GM18505 (cell line): ENCODE data around the gene MRGPRG.

Experiments
- ATAC-seq: cut with Tn5 transposase; IDR thresholded peaks from one replicate; pipeline ENCODE4 v1.9.1; 2021; ENCODE audit not compliant: unreplicated experiment
- POLR2A ChIP-seq: IDR thresholded peaks from 4 replicates; pipeline ENCODE4 v1.6.1; 2011; ENCODE audit warnings: borderline replicate concordance; ENCODE audit not compliant: insufficient read depth, insufficient read length; ENCODE audit errors: extremely low read depth

The MRGPRG gene

DNA sequence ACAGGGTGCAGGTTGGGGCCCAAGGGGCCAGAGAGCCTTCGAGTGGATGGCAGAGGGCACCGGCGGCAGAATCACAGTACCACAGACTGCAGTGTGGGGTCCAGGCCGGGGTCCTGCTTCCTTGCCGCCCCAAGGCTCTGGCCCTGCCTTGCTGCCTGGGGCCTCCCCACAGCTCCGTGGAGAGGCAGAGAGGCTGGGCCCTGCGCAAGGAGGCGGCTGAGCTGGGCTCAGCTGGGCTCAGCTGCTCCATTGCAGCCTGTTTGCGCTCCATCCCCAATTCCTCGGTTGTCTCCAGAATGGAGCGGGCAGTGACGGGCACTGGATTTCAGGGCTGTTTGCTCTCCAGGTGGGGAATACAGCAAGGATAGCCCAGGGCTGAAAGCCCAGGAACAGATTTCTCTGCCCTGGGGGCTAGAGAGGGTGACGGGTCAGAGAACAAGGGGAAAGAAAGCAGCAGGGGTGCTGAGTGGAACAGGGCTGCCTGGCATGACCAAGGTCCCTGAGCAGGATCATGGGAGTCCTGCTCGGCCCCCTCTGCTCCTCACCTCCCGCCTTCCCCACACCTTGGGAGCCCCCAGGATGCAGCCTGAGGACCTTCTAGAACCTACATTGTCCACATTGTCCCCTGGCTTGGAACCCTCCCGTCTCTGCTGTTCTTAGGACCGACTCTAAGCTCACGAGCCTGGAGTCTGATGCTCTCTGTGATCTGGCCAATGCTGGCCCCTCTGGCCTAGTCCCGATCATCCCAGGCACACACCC is 18.9 kb downstream of the MRGPRG start:
- TF ChIP-seq POLR2A: no peak
- ATAC-seq: no peak

DNA sequence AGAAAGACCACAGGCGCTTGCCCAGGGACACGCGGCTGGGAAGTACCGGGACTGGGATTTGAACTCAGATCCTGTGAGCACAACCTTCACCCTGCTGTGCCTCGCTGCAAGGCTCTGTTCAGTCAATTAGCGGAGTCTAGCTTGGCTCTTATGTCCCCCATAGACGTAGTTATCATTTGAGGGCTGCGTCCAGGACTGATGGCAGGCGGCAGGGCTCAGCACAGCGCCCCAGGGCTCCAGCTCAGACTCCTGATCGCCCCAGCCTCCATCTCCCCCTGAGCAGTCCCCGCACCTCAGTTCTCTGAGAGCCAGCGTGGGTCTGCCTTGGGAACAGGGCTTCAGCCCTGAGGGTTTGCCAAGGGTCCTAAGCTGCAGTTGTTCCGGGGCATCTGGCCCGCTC is 19.8 kb downstream of the MRGPRG start:
- no peak for ATAC-seq
- TF ChIP-seq POLR2A: no peak

DNA sequence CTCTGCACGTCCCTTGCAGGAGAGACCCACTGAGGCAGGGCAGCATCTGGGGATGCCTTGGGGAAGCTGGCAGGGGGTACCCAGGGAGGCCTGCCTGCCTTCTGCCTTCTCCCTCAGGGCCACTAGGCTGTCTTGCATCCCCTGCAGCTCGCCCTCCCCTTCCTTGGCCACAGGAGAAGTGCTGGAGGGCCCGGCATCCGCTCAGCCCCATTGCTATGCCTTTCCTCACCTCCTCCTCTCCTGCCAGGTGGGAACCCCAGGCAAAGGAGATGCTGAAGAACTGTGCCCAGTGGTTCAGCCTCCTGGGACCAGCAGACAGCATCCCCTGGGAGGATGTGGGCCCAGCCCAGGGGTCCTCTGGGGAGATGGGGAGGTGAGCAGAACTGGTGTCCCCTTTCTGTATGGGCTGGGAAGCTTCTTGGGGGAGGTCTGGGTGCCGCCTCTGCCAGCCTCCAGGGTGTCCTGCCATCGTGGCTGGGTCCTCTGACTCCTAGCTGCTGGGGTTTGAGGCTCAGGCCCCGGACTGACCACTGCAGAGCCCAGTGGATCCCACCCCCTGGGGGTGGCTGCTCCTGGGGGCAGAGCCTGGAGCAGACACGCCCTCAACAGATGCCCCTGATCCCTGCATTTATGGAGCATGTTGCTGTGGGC is 20.6 kb downstream of the MRGPRG start:
- TF ChIP-seq POLR2A: no peak
- no peak for ATAC-seq

DNA sequence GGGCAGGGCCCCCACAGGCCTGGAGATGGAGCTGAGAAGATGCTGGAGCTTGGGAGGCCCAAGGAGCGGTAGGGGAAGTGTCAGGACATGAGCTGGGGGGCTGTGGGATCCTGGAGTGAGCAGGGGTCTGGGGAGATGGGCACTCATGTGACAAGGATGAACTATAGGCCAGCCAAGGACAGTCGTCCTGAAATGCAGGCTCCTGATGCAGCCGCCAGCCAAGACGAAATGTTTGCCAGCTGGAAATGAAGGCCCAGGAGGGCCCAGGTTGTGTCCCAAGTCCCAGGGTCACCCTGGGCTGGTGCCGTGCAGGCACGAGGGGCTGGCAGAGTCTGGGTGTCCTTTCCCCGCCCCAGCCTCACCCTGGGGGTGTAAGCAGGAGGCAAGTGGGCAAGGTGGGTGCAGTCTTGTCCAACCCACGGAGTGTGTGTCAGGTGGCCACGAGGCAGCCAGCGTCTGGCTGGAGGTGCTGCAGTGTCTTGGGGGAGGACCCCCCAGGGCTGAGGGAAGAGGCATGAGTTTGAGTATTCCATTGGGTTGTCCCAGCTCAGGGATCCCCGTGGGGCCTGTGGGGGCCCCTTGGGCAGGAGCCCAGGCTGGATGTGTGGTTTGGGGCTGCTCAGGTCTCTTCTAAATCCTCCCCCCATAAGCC is 21.4 kb downstream of the MRGPRG start:
- ATAC-seq: no peak
- TF ChIP-seq POLR2A: no peak

DNA sequence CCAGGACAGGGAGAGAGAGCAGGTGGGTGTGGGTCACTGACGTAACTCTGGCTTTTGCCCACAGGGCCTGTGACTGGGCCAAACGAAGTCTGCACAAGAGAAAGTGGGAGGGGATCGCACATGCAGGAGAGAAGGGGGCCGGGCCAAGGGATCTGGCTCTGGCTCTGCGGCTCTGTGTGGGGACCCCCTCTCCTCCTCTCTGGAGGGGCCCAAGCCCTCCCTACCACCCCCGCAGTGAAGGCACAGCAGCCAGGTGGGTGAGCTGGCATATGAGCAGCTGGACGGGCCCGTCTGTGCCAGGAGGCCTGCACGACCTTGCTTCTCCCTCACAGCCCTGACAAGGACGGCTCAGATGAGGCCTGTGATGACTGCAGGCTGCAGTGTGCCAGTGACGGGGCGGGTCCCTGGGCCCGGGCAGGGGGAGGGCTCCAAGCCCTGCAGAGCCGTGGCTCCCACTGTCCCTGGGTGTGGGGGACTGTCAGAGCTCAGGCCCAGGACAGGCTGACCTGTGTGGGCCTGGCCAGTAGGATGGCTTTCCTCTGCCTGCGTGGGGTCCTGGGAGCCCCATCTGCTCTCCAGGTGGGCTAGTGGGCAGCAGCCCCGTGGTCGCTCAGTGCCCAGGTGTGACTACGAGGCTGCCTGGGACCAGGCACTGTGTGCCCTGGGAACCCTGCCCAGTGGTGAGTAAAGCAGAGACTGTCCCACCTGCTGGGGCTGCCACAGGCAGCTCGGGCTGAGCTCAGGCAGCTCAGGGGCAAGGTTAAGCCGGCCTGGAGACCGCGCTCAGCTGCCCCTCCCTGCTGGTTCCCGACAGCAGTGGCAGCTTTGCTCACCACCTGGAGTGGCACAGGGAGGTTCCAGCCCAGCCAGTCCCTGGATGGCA is 22.2 kb downstream of the MRGPRG start:
- ATAC-seq: no peak
- no peak for TF ChIP-seq POLR2A

DNA sequence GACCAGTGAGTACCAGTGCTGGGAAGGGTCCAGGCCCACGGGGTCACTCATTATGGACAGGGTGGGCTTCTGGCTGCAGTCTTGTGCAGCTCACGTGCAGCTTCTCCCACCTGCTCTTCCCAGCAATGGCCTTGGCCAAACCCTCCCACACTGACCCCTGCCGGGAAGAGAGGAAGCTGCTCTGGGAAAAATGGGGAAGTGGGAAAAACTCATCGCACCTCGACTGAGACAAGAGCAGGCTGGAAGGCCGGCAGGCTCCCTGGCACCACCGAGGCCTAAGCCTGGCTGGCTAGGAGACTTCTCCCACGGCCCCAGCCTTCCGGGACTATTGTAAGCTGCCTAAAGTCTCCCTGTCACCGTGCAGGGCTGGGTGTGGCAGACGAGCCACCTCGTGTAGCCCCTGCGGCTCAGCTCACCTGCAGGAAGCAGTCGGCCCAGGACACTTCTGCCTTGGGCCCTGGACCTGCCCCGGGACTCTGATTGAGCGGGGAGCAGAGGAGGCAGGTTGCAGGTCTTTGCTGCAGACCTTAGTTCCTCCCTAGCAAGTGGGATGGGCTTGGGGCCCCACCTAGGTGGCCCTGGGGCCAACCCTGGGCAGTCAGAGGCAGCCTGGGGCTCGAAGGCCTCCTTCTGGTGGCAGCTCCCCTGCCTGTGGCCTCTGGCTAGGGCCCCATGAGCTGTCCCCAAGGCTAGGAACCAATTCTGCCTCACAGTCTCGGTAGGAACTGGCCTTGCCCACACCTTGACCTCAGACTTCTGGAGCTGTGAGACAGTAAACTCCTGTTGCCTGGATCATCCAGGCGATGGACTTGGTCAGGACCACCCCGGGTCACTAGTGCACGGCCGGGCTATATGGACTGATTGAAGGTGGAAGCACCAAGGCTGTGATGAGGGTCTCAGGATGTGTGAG is 23.1 kb downstream of the MRGPRG start:
- no peak for TF ChIP-seq POLR2A
- no peak for ATAC-seq

DNA sequence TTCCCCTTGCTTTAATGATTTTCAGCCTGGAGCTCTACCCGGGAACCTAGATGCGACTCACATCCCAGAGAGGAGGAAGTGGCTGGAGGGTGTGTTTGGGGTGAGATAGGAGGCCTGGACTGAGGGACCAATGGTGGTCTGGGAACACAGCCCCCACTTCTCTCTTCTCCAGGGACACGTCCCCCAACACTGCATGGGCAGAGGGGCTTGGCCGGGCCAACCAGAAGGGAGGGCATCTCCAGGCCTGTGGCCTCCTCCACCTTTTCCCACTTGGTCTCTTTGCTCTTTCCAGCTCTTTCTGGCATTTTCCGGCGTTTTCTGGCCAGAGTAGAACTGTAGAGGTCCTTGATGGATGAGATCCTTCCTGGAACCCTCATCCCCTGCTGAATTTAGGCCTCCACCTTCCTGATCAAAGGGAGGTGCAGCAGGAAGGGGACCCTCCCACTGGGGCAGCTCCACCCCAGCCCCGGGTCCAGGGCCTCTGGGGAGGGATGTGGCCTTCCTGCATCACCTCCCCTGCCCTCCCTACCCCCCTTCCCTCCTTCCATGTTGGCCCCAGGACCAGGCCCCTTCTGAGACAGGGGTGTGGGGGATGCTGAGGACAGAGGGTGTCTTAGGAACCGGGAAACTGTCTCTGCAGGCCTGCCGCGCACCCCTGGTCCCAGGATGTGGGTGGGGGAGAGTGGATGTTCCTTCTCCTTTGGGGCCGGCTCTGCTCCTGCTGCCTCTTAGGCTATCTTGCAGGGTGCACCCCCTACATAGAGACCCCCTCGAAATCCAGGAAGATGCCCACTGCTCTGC is 24.4 kb downstream of the MRGPRG start:
- no peak for TF ChIP-seq POLR2A
- ATAC-seq: no peak

DNA sequence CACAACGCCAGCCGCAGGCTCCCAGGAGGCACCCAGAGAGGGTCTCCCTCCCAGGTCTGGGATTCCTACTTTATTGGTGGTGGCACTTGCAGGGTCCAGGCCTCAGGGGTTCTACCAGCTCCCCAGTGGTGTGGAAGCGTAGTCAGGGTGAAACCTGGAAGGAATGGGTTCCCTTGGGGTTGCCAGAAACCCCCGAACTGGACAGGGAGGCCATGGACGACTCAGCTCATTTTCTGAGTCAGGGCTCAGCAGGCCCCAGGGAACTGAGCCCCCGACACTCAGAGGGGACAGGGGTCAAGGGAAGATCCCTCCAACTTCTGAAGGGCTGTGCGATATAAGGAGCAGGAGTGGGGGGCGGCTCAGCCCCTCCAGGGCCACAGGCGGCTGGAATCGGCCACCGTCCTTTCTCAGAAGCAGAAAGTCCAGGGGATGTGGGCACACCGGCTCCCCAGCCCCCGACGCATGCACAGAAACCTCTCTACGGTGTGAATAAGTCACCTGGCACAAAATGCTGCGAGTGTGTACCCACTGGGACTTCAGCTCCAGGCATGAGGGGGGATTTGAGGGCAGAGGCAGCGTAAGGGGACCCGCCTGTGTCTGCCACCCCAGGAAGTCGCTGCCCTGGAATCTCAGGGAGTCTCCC is 25.1 kb downstream of the MRGPRG start:
- ATAC-seq: no peak
- TF ChIP-seq POLR2A: no peak

DNA sequence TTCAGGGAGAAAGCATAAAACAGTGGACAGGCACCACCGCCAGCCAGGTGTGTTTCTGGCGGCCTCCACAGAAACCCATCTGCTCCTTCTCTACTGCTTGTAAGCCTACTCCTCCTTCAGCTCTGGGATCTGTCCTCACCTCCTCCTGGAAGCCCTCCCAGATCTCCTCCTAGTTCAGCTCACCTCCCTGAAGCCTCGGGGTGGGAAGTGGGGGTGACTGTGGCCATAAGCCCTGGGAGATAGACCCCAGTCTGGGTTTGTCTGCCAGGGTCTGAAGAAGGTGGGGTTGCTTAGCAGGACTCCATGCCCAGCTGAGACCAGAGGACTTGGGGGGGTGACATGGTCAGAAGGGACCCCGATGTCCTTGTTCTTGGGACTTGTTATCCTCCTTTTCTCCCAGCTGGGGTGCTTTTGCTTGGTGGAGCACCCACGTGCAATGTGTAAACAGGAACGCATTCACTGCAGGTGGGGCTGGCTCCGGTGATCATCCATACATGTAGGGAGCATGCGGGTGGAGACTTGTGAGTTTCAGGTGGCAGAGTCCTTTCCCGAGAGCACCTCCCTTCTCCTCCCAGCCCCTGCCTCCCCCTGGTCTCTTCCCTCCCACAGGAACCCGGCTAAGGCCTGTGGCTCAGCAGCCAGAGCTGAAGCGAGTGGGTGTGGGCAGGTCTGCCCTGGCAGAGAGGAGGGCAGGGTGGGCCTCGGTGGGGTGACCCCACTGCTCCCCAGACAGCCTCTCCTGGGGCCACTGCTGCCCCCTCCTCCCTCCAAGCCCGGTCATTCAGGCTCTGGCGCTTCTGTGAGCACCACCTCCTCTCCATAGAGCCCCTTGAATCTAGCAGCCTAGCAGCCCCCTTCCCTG is 25.9 kb downstream of the MRGPRG start:
- no peak for TF ChIP-seq POLR2A
- no peak for ATAC-seq

DNA sequence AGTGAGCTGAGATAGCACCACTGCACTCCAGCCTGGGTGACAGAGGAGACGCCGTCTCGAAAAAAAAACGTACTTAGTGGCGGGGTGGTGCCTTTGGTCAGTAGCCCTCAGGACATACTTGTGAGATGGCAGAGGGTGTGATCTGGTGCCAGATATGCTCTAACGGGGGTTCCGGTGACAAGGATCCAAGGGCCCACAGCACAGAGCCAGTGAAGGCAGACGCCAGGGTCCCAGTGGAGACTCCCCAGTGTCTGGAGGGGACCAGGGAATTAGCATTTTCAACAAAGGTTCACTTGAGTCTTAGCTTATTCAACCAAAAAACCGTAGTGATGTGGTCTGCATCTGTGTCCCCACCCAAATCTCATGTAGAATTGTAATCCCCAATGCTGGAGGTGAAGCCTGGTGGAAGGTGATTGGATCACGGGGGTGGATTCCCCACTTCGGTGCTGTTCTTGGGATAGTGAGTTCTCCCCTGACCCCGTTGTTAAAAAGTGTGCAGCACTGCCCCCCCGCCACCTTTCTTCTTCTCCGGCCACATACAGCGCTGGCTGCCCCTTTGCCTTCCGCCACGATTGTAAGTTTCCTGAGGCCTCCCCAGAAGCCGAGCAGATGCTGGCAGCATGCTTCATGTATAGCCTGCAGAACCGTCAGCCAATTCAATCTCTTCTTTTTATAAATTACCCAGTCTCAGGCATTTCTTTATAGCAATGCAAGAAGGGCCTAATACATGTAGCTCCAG is 26.9 kb downstream of the MRGPRG start:
- no peak for ATAC-seq
- no peak for TF ChIP-seq POLR2A
